ENCODE results near the gene IL21.
"Not testable (repeated sequence)": the region's sequence is repeated elsewhere in the genome, so short reads cannot be mapped to it uniquely, and the experiment has no call there.

Gene IL21

DNA sequence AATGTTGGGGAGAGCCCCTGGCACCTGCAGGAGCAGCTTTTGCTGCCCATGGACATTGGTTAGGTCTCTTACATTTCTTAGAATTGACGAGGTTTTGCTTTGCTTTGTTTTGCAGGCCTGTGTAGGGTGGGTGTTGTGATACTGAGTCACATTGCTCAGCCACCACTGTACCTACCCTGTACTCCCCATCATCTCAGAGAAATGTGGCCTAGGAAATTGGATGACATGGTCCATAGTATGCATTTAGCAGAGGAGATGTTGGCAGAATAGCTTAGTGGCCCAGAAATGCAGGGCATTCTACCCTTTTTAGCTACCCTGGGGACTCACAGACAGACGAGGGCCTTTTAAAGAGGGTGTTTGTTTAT, 43.7 kb downstream of the IL21 start:
- no peak for DNase-seq

DNA sequence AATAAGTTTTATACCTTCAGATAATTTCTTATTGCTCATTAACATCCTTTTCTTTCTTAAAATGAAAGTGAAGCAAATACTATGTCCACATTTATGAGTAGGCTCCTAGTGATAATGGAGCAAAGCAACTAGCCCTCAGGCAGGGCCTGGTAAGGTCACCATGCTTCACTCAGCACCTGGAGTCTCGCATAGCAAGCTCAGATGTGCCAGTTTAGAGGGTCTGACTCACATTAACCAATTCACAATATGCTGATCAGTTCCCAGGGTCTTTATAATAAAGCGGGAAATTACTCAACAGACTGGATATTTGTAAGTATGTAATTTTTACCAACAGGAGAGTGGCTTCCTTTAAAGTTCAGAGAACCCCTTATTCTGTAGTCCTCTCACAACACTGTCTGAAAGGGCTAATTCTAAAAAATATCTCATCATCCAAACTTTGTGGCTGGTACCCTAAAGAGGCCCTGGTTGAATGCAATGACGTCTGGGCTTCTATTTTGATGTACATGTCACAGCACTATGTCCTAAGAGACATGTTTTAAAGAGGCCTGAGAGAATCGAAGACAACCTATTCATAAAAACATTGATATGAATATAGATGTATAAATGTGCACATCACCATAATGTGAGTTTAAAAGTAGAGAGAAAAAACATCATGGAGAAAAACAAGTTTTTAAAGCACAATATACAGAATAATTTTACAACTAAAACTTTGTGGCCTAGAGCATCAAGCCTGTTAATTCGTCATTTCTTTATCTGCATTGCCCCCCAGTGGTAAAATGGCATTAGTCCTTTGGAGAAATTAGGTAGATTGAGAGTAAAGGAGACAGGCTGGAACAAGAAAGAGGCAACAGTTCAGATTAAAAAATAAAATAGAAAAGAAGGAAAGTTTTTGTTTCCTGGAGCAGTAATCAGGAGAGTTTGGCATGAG, 44.3 kb downstream of the IL21 start:
- DNase-seq = peak; percentile 3 to 31

DNA sequence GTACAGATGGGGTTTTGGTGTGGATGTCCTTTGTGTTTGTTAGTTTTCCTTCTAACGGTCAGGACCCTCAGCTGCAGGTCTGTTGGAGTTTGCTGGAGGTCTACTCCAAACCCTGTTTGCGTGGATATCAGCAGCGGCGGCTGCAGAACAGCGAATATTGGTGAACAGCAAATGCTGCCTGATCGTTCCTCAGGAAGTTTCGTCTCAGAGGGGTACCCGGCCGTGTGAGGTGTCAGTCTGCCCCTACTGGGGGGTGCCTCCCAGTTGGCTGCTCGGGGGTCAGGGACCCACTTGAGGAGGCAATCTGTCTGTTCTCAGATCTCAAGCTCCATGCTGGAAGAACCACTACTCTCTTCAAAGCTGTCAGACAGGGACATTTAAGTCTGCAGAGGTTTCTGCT, 46.5 kb downstream of the IL21 start:
- not testable (repeated sequence) for DNase-seq

DNA sequence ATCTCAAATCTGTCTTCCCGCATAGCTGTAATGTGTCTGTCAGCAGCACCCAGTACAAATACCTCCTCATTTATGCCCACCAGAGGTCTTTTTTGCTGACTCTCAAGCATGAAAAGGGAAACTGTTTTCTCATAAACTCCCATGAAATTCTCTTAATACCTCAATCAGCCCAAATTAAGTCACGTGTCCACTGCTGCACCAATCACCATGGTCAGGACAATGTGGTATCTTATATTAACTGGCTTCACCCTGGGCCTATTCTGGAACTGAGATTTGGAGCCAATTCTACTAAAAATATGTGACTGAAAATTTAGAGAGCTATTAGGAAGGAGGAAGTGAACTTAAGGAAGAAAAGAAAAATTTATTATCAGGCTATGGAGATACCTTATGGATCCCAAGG, 58.4 kb downstream of the IL21 start:
- DNase-seq = no peak
